GM10847 (cell line): Measurements from ENCODE around the gene CAMK1D.

ENCODE experiments used
- POLR2A ChIP-seq: IDR thresholded peaks from 2 replicates; pipeline ENCODE4 v1.6.1; 2011; ENCODE audit not compliant: insufficient read length; ENCODE audit errors: extremely low read depth

CAMK1D gene

DNA sequence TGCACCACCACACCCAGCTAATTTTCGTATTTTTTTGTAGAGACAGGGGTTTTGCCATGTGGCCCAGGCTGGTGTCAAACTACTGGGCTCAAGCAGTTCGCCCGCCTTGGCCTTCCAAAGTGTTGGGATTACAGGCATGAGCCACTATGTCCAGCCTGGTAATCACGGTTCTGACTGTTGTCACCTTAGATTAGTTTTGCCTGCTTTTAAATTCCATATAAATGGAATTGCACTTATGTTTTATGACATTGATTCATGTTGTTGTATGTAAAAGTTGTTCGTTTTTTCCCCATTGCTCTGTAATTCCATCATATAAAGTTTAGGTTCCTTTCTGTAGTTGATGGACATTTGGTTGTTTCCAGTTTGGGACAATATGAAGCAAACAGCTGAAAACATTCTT lies 106.0 kb downstream of the CAMK1D start:
- TF ChIP-seq POLR2A = no peak

GRCh38 chr10:12455766-12456165 lies 106.4 kb downstream of the CAMK1D start:
- no peak for TF ChIP-seq POLR2A

- TF ChIP-seq POLR2A = no peak
Measured at GRCh38 chr10:12459340-12459739, 110.0 kb downstream of the CAMK1D start.

DNA sequence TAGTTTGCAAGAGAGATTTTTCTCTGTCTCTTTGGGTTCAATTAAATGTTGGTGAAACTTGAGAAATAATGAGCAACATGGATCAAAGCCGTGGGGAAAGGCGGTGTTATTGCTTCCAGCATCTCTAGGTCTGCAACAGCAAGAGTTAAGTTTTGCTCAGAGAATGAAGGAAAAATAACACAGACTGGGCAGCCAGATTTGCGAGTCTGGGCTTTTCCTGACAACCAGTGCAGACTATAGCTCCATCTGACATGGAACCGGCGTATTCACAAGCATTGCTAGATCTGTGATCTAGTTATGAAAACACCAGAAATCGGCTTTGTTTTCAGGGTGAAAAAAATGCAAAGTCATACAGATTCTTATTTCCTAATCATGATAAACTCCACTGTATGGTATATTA lies 110.4 kb downstream of the CAMK1D start:
- no peak for TF ChIP-seq POLR2A

- no peak for TF ChIP-seq POLR2A
Measured at GRCh38 chr10:12463459-12463838, 114.1 kb downstream of the CAMK1D start.

DNA sequence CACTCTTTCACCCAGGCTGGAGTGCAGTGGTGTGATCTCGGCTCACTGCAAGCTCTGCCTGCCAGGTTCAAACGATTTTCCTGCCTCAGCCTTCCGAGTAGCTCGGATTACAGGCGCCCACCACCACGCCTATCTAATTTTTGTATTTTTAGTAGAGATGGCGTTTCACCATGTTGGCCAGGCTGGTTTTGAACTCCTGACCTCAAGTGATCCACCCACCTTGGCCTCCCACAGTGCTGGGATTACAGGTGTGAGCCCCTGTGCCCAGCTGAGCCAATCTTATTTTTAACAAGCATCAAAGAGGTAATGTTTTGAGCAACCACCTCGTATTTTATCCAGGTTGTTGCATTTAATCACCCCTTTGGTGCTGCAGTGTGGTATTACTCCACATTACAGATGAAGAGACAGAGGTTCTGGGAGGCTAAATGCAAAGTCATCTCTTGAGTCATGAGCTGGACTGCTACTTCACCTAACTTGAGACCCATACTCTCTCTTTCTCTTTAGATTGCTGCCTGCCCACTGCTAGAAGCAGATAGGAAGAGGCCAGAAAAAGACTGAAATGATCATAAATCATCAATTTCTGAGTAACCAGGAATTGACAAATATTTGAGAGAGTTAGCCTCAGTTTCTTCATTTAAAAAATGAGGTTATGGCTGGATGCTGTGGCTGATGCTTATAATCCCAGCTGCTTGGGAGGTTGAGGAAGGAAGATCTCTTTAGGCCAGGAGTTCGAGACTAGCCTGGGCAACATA lies 116.2 kb downstream of the CAMK1D start:
- no peak for TF ChIP-seq POLR2A

DNA sequence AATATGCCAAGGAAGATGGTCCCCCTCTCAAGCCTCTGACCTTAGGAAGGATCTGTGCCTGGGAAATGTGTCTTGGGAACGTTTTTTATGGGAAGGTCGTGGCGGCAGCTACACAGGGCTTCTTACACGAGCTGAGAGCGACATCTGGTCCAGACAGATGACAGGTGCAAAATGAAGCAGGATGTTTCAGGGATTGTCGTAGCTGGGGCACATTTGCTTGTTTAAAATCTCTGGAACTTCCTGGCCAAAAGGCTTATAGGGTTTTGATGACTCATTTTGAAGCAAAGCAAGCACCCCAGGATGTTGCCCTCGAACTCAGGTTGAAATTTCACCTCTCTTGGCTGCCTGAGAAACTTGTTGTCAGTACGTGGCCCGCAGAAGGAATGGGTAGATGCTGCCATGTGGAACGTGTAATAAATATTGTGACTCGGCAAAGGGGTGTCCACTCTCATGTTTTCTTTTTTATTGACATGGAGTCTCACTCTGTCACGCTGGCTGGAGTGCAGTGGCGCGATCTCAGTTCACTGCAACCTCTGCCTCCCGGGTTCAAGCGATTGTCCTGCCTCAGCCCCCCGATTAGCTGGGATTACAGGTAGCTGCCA lies 117.5 kb downstream of the CAMK1D start:
- no peak for TF ChIP-seq POLR2A

- no peak for TF ChIP-seq POLR2A
Measured at GRCh38 chr10:12469345-12469744, 120.0 kb downstream of the CAMK1D start.

GRCh38 chr10:12470719-12471118 lies 121.4 kb downstream of the CAMK1D start:
- no peak for TF ChIP-seq POLR2A

DNA sequence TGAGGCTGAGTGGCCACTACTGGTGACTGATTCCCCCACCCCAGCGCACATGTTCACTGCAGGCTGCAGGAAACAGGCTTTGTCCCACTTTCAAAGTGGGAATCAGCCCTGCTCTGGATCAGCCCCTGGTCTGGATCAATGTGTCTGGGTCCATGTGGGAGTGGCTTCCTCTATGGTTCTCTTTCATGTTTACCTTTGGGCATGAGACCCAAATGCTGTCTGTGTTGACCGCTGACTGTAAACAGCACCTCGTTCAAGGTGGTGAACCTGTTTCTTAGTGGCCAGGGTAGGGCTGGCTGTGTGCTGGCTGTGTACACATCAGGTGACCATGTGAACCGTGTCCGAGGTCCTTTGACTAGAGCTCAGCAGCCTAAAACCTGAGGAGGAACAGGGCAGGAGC lies 121.8 kb downstream of the CAMK1D start:
- no peak for TF ChIP-seq POLR2A

DNA sequence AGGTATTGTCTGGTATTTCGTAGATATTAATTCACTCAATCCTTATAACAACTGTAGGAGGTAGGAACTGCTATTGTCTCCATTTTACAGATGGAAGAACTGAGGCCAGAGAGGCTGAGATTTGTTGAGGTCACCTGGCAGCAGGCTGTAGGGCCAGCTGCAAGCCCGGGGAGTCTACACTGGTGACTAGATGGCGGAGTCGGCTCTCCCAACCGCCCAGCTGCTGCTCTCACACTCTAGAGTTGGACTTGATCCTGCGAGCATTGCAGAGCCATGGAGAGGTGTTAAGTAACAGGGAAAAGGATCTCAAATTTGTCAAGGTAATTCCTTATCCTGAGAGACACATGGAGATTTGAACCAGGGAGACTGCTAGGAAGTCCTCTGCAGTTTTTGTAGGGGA lies 124.1 kb downstream of the CAMK1D start:
- no peak for TF ChIP-seq POLR2A

DNA sequence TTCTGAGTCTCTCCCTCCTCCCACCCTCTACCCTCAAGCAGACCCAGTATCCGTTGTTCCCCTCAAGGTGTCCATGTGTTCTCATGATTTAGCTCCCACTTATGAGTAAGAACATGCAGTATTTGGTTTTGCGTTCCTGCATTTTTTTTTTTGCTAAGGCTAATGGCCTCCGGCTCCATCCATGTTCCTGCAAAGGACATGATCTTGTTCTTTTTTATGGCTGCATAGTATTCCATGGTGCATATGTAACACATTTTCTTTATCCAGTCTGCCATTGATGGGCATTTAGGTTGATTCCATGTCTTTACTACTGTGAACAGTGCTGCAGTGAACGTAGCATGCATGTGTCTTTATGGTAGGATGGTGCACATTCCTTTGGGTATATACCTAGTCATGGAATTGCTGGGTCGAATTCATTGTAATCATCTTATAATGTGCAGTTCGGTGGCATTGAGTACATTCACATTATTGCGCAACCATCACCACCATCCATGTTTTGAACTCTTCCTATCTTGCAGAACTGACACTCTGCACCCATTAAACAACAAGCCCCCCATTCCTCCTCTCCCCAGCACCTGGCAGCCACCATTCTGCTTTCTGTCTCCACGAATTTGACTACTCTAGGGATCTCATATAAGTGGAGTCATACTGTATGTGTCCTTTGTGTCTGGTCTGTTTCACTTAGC lies 125.5 kb downstream of the CAMK1D start:
- TF ChIP-seq POLR2A = no peak

DNA sequence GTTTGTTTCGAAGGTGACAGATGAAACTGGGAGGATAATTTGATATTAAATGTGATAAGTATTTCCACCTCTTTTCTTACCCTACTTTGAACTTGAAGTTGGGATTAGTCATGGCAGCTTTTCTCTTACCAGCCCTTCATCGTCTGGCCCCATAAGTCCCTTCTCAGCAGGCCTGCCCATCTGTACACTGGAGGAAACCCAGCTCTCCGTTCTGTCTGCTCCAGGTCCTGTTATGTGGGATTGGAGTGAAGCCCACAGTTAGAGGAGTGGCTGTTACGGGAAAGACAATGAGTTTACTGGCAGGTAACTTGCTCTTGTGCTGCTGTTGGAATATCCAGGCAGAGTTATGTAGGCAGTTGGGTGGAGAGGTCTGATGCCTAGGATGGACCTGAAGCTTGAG lies 127.3 kb downstream of the CAMK1D start:
- no peak for TF ChIP-seq POLR2A

- no peak for TF ChIP-seq POLR2A
Measured at GRCh38 chr10:12479437-12479844, 130.1 kb downstream of the CAMK1D start.

DNA sequence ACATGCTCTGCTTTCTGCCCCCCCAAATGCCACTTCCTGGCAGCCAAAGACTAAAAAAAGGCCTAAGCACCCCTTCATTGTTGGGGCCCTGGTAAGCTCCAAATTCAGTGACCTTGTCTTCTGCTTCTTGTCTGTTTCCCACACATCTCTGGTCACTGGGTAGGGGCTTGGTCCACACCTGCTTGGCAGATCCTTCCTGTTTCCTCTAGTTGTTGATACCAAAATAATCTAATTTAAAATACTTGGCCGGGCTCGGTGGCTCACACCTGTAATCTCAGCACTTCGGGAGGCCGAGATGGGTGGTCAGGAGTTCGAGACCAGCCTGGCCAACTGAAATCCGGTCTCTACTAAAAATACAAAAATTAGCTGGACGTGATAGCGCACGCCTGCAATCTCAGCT lies 130.6 kb downstream of the CAMK1D start:
- TF ChIP-seq POLR2A = no peak

DNA sequence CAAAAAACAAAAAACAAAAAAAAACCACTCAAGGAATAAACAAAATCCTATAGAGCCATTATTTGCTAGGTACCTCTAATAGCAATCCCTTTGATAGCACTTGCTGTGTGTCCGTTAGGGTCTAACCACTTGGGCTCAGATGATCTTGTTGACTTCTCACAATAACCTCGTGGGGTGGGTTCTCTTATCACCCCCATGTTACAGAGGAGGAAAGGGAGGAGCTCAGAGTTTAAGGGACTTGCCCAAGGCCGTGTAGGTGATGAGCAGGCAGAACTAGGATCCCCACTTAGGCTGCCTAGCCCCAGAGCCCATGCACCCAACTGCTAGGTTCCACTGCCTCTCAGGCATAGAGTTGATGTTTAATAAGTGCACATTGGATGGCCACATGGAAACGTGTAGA lies 131.1 kb downstream of the CAMK1D start:
- TF ChIP-seq POLR2A = no peak
